Prostate gland (tissue), 2 donors: ENCODE measurements around the gene VKORC1L1. TPM values are rescaled to one million over a fixed set of nuclear protein-coding genes. Genes with fewer than 3 reads are reported as not detected.

Source experiments
- DNase-seq: peaks from one replicate; pipeline ENCODE4 v3.0.0-alpha.2; 2019; ENCODE audit warnings: low spot score
- H3K27ac ChIP-seq, 2 donors: fragments of 200-600 bp; sonication (generic); 2 replicates each; pipeline ENCODE4 v1.5.1; 2017 to 2019
- H3K27me3 ChIP-seq: fragments of 200-600 bp; sonication (generic); replicated peaks from 2 replicates; pipeline ENCODE4 v1.5.1; 2019; ENCODE audit not compliant: insufficient read depth
- H3K36me3 ChIP-seq, 2 donors: fragments of 200-600 bp; sonication (generic); 1 replicate in 1 of 2; 2 replicates in 1 of 2; pipeline versions ENCODE4 v1.5.1 to v1.8.1; 2017 to 2019
- H3K4me1 ChIP-seq: fragments of 200-600 bp; sonication (generic); replicated peaks from 2 replicates; pipeline ENCODE4 v1.5.1; 2019
- H3K4me3 ChIP-seq, 2 donors: fragments of 200-600 bp; sonication (generic); 2 replicates each; pipeline ENCODE4 v1.5.1; 2017 to 2019
- H3K9me3 ChIP-seq: fragments of 200-600 bp; sonication (generic); 2 replicates; pipeline ENCODE4 v1.5.1; 2017
- CTCF ChIP-seq, 4 experiments: fragments of 200-600 bp in 2 of 4; fragments of 450-650 bp in 2 of 4; sonication (generic) in 2 of 4; IDR thresholded peaks; 1 replicate in 3 of 4; 2 replicates in 1 of 4; pipeline ENCODE4 v1.5.1; 2016 to 2019; ENCODE audit warnings: antibody characterized with exemption in 4 of 4, mild to moderate bottlenecking in 2 of 4, moderate library complexity in 2 of 4
- POLR2A ChIP-seq: fragments of 450-650 bp; IDR thresholded peaks from one replicate; pipeline ENCODE4 v1.6.1; 2016; ENCODE audit warnings: antibody characterized with exemption, mild to moderate bottlenecking
- POLR2AphosphoS5 ChIP-seq: sonication (generic); formaldehyde crosslinking; IDR thresholded peaks from one replicate; pipeline ENCODE4 v1.6.1; 2017; ENCODE audit warnings: antibody characterized with exemption
- WGBS: methylation state at CpG from one replicate; pipeline ENCODE4 v1.1.5; 2018; 5-methylcytosine and 5-hydroxymethylcytosine counted together
- intact Hi-C: fragments of 100-400 bp; cut with DNase I; formaldehyde crosslinking; loops from one replicate; pipeline ENCODE4 v1.14.2; 2022
- total RNA-seq, 2 donors: library from RNA; depleted of rRNA; stranded (reverse); fragments of >200 nt; gene quantifications; one replicate each; pipeline ENCODE4 v1.1.0, GENCODE V29; 2016

The VKORC1L1 gene
- total RNA-seq, 2 donors from 2014 or later: 10.7 to 17.3 TPM

- no peaks in the 10 kb centered on the region for H3K36me3 ChIP-seq
- H3K4me3 ChIP-seq: no peak overlapping the region
- H3K4me1 ChIP-seq: no peaks in the 10 kb centered on the region
- DNase-seq: no peak
- peak overlapping the region in 1 of 2 donors; percentile 1 for H3K27ac ChIP-seq
- TF ChIP-seq POLR2AphosphoS5 (no peak), CTCF (IDR thresholded peaks at IDR 0.05) (no peak), POLR2A (no peak)
- 50% methylated on average over 6 of the region's 6 CpGs for WGBS
- H3K27me3 ChIP-seq: no peaks in the 10 kb centered on the region
- intact Hi-C loops: no loop called here
- no peaks in the 10 kb centered on the region for H3K9me3 ChIP-seq
Observed at GRCh38 chr7:65907501-65908198, 34.8 kb downstream of the VKORC1L1 start.

GRCh38 chr7:65910237-65910636 is 37.4 kb downstream of the VKORC1L1 start:
- H3K27ac ChIP-seq: no peak overlapping the region
- H3K36me3 ChIP-seq: no peaks in the 10 kb centered on the region
- no peaks in the 10 kb centered on the region for H3K27me3 ChIP-seq
- TF ChIP-seq CTCF (IDR thresholded peaks at IDR 0.05) (no peak), POLR2AphosphoS5 (no peak), POLR2A (no peak)
- WGBS: 30% methylated on average over 2 of the region's 2 CpGs
- no peak for DNase-seq
- no peaks in the 10 kb centered on the region for H3K4me1 ChIP-seq
- no peak overlapping the region for H3K4me3 ChIP-seq
- H3K9me3 ChIP-seq: no peaks in the 10 kb centered on the region
- intact Hi-C loops: no loop called here

GRCh38 chr7:65912237-65912636 is 39.4 kb downstream of the VKORC1L1 start:
- intact Hi-C loops: no loop called here
- Histone ChIP-seq H3K4me1 (no peaks in the 10 kb centered on the region), H3K36me3 (no peaks in the 10 kb centered on the region), H3K9me3 (no peaks in the 10 kb centered on the region), H3K27ac (no peak overlapping the region), H3K27me3 (no peaks in the 10 kb centered on the region), H3K4me3 (no peak overlapping the region)
- TF ChIP-seq POLR2AphosphoS5 (no peak), CTCF (IDR thresholded peaks at IDR 0.05) (no peak), POLR2A (no peak)
- DNase-seq: no peak
- WGBS: 93% methylated on average over 7 of the region's 7 CpGs

GRCh38 chr7:65915921-65916657 is 43.2 kb downstream of the VKORC1L1 start:
- Histone ChIP-seq H3K36me3 (no peaks in the 10 kb centered on the region), H3K4me1 (no peaks in the 10 kb centered on the region)
- intact Hi-C loops: no loop called here

More at GRCh38 chr7:65915921-65916657, 43.2 kb downstream of the VKORC1L1 start:
- no peaks in the 10 kb centered on the region for H3K9me3 ChIP-seq
- DNase-seq: no peak
- no peak for TF ChIP-seq POLR2A
- no peak for TF ChIP-seq POLR2AphosphoS5
- TF ChIP-seq CTCF (IDR thresholded peaks at IDR 0.05): no peak
- WGBS: 91% methylated on average over 8 of the region's 8 CpGs
- no peaks in the 10 kb centered on the region for H3K27me3 ChIP-seq
- H3K4me3 ChIP-seq: no peak overlapping the region
- H3K27ac ChIP-seq: no peak overlapping the region
